HCT116 (cell line): ENCODE data around the gene CAMSAP1.

Experiments used
- CBX3 ChIP-seq: IDR thresholded peaks from 2 replicates; pipeline ENCODE4 v1.6.1; 2012; ENCODE audit warnings: low read depth
- CTCF ChIP-seq, 3 experiments: fragments of 200-600 bp in 1 of 3; sonication (generic) in 1 of 3; IDR thresholded peaks in 2 of 3; conservative IDR thresholded peaks in 1 of 3; 2 replicates each; pipeline ENCODE4 v1.5.1; 2012 to 2017; ENCODE audit warnings: low read depth in 2 of 3, low read length in 2 of 3, antibody characterized with exemption in 1 of 3, borderline replicate concordance in 1 of 3, control low read depth in 1 of 3, mild to moderate bottlenecking in 1 of 3, mixed read lengths in 1 of 3, mixed run types in 1 of 3, moderate library complexity in 1 of 3; ENCODE audit not compliant: insufficient read depth in 1 of 3
- ELF1 ChIP-seq: IDR thresholded peaks from 2 replicates; pipeline ENCODE4 v1.6.1; 2012; ENCODE audit warnings: low read depth, borderline replicate concordance
- EZH2 ChIP-seq: fragments of 200-600 bp; sonication (generic); IDR thresholded peaks from 2 replicates; pipeline ENCODE4 v1.6.1; 2017; ENCODE audit warnings: antibody characterized with exemption, mixed run types
- EZH2phosphoT487 ChIP-seq: fragments of 200-600 bp; IDR thresholded peaks from 2 replicates; pipeline ENCODE4 v1.6.1; 2018; ENCODE audit warnings: antibody characterized with exemption, borderline replicate concordance
- POLR2A ChIP-seq: IDR thresholded peaks from 2 replicates; pipeline ENCODE4 v1.7.0; 2011; ENCODE audit warnings: borderline replicate concordance; ENCODE audit not compliant: insufficient read depth, insufficient read length; ENCODE audit errors: extremely low read depth
- POLR2AphosphoS5 ChIP-seq: IDR thresholded peaks from 2 replicates; pipeline ENCODE4 v1.6.1; 2011; ENCODE audit warnings: mild to moderate bottlenecking, low read depth, low read length, moderate library complexity
- REST ChIP-seq: IDR thresholded peaks from 2 replicates; pipeline ENCODE4 v1.6.1; 2012; ENCODE audit warnings: low read depth
- SIN3A ChIP-seq: IDR thresholded peaks from 2 replicates; pipeline ENCODE4 v1.6.1; 2012; ENCODE audit warnings: low read depth
- SP1 ChIP-seq: IDR thresholded peaks from 2 replicates; pipeline ENCODE4 v1.6.1; 2012; ENCODE audit warnings: low read depth
- TCF7L2 ChIP-seq: IDR thresholded peaks from 2 replicates; pipeline ENCODE4 v1.7.0; 2011; ENCODE audit warnings: borderline replicate concordance, inconsistent platforms; ENCODE audit not compliant: insufficient read depth, insufficient read length; ENCODE audit errors: extremely low read depth
- ZFX ChIP-seq: fragments of 450-650 bp; IDR thresholded peaks from 2 replicates; pipeline ENCODE4 v1.6.1; 2017
- ZNF274 ChIP-seq: fragments of 200-500 bp; sonication (Bioruptor generic); IDR thresholded peaks from 2 replicates; pipeline ENCODE4 v1.6.1; 2014; ENCODE audit warnings: mild to moderate bottlenecking, low read depth, low read length, inconsistent platforms

GRCh38 chr9:135930446-135931345 is 23.4 kb upstream of the CAMSAP1 start:
- TF ChIP-seq CTCF (IDR thresholded peaks at IDR 0.05 in 2 of 3, conservative IDR thresholded peaks at IDR 0.05 in 1 of 3; ENCODE audit: borderline replicate concordance in 1 of 3, insufficient read depth in 1 of 3, low read depth in 2 of 3, low read length in 2 of 3), result no peak
- TF ChIP-seq POLR2A, result no peak
- no peak for TF ChIP-seq EZH2phosphoT487
- TF ChIP-seq SIN3A, result no peak
- no peak for TF ChIP-seq EZH2
- TF ChIP-seq TCF7L2, result no peak
- TF ChIP-seq ZFX, result no peak
- no peak for TF ChIP-seq POLR2AphosphoS5
- no peak for TF ChIP-seq CBX3
- TF ChIP-seq ZNF274, result no peak
- no peak for TF ChIP-seq ELF1
- no peak for TF ChIP-seq REST
- no peak for TF ChIP-seq SP1
